Measurements from ENCODE around the gene TEX35.
"Not testable (repeated sequence)": the region's sequence is repeated elsewhere in the genome, so short reads cannot be mapped to it uniquely, and the experiment has no call there.

Gene TEX35

GRCh38 chr1:178496410-178497135 is 16.3 kb upstream of the TEX35 start, which contains the start of gene CLEC20A:
TSS of gene CLEC20A (minus strand) at chr1:178496964. CDS start at chr1:178496939, 25 bp downstream.
- in situ Hi-C loops (cut with HindIII; ENCODE audit: low pct_unique_long_range_greater_than_20kb, low sequenced_read_pairs): no loop called here
- DNase-seq (ENCODE audit: low read depth in 1 of 2, low spot score in 1 of 2): no peak
- no peak for TF ChIP-seq JUND (IDR thresholded peaks at IDR 0.05; ENCODE audit: low read depth)

- no peak for TF ChIP-seq JUND (IDR thresholded peaks at IDR 0.05; ENCODE audit: low read depth)
- in situ Hi-C loops (cut with HindIII; ENCODE audit: low pct_unique_long_range_greater_than_20kb, low sequenced_read_pairs): no loop called here
- no peak for DNase-seq (ENCODE audit: low read depth in 1 of 2, low spot score in 1 of 2)
Observed at GRCh38 chr1:178497903-178498478, 14.9 kb upstream of the TEX35 start.

- DNase-seq (ENCODE audit: low read depth in 1 of 2, low spot score in 1 of 2): no peak
- in situ Hi-C loops (cut with HindIII; ENCODE audit: low pct_unique_long_range_greater_than_20kb, low sequenced_read_pairs): no loop called here
- no peak for TF ChIP-seq JUND (IDR thresholded peaks at IDR 0.05; ENCODE audit: low read depth)
Observed at GRCh38 chr1:178498896-178499675, 13.8 kb upstream of the TEX35 start.

- no peak for TF ChIP-seq JUND (IDR thresholded peaks at IDR 0.05; ENCODE audit: low read depth)
- peak in 1 of 2 experiments; percentile 27 for DNase-seq (ENCODE audit: low read depth in 1 of 2, low spot score in 1 of 2)
- in situ Hi-C loops (cut with HindIII; ENCODE audit: low pct_unique_long_range_greater_than_20kb, low sequenced_read_pairs): no loop called here
Observed at GRCh38 chr1:178500091-178500770, 12.7 kb upstream of the TEX35 start.

GRCh38 chr1:178500936-178501554 is 11.9 kb upstream of the TEX35 start:
- in situ Hi-C loops (cut with HindIII; ENCODE audit: low pct_unique_long_range_greater_than_20kb, low sequenced_read_pairs): no loop called here
- DNase-seq (ENCODE audit: low read depth in 1 of 2, low spot score in 1 of 2): peak in 1 of 2 experiments; percentile 13
- no peak for TF ChIP-seq JUND (IDR thresholded peaks at IDR 0.05; ENCODE audit: low read depth)

GRCh38 chr1:178501705-178502329 is 11.1 kb upstream of the TEX35 start:
- TF ChIP-seq JUND (IDR thresholded peaks at IDR 0.05; ENCODE audit: low read depth): no peak
- DNase-seq (ENCODE audit: low read depth in 1 of 2, low spot score in 1 of 2): peak; percentile 74 to 80
- in situ Hi-C loops (cut with HindIII; ENCODE audit: low pct_unique_long_range_greater_than_20kb, low sequenced_read_pairs): no loop called here

GRCh38 chr1:178502330-178502714 is 10.6 kb upstream of the TEX35 start:
- no peak for DNase-seq (ENCODE audit: low read depth in 1 of 2, low spot score in 1 of 2)
- no peak for TF ChIP-seq JUND (IDR thresholded peaks at IDR 0.05; ENCODE audit: low read depth)
- in situ Hi-C loops (cut with HindIII; ENCODE audit: low pct_unique_long_range_greater_than_20kb, low sequenced_read_pairs): no loop called here

- no peak for TF ChIP-seq JUND (IDR thresholded peaks at IDR 0.05; ENCODE audit: low read depth)
- in situ Hi-C loops (cut with HindIII; ENCODE audit: low pct_unique_long_range_greater_than_20kb, low sequenced_read_pairs): no loop called here
- no peak for DNase-seq (ENCODE audit: low read depth in 1 of 2, low spot score in 1 of 2)
Observed at GRCh38 chr1:178502856-178503255, 10.1 kb upstream of the TEX35 start.

- DNase-seq (ENCODE audit: low read depth in 1 of 2, low spot score in 1 of 2); in situ Hi-C loops (cut with HindIII; ENCODE audit: low pct_unique_long_range_greater_than_20kb, low sequenced_read_pairs): not testable (repeated sequence)
Observed at GRCh38 chr1:178503316-178503715, 9.6 kb upstream of the TEX35 start.

GRCh38 chr1:178503849-178504248 is 9.1 kb upstream of the TEX35 start:
- no peak for DNase-seq (ENCODE audit: low read depth in 1 of 2, low spot score in 1 of 2)
- TF ChIP-seq JUND (IDR thresholded peaks at IDR 0.05; ENCODE audit: low read depth): no peak
- in situ Hi-C loops (cut with HindIII; ENCODE audit: low pct_unique_long_range_greater_than_20kb, low sequenced_read_pairs): no loop called here

GRCh38 chr1:178504286-178504685 is 8.6 kb upstream of the TEX35 start:
- no peak for TF ChIP-seq JUND (IDR thresholded peaks at IDR 0.05; ENCODE audit: low read depth)
- no peak for DNase-seq (ENCODE audit: low read depth in 1 of 2, low spot score in 1 of 2)
- in situ Hi-C loops (cut with HindIII; ENCODE audit: low pct_unique_long_range_greater_than_20kb, low sequenced_read_pairs): no loop called here

- no peak for TF ChIP-seq JUND (IDR thresholded peaks at IDR 0.05; ENCODE audit: low read depth)
- in situ Hi-C loops (cut with HindIII; ENCODE audit: low pct_unique_long_range_greater_than_20kb, low sequenced_read_pairs): no loop called here
- no peak for DNase-seq (ENCODE audit: low read depth in 1 of 2, low spot score in 1 of 2)
Observed at GRCh38 chr1:178506177-178506576, 6.7 kb upstream of the TEX35 start.

Data from T47D (cell line).